Kidney capillary endothelial cell (primary cell): ENCODE data around the gene BHLHE23.
"Not testable (repeated sequence)": the region's sequence is repeated elsewhere in the genome, so short reads cannot be mapped to it uniquely, and the experiment has no call there.

Experiments
- DNase-seq: peaks from one replicate; pipeline ENCODE4 v3.0.0-alpha.2; 2018; ENCODE audit warnings: low spot score

Gene BHLHE23

DNA sequence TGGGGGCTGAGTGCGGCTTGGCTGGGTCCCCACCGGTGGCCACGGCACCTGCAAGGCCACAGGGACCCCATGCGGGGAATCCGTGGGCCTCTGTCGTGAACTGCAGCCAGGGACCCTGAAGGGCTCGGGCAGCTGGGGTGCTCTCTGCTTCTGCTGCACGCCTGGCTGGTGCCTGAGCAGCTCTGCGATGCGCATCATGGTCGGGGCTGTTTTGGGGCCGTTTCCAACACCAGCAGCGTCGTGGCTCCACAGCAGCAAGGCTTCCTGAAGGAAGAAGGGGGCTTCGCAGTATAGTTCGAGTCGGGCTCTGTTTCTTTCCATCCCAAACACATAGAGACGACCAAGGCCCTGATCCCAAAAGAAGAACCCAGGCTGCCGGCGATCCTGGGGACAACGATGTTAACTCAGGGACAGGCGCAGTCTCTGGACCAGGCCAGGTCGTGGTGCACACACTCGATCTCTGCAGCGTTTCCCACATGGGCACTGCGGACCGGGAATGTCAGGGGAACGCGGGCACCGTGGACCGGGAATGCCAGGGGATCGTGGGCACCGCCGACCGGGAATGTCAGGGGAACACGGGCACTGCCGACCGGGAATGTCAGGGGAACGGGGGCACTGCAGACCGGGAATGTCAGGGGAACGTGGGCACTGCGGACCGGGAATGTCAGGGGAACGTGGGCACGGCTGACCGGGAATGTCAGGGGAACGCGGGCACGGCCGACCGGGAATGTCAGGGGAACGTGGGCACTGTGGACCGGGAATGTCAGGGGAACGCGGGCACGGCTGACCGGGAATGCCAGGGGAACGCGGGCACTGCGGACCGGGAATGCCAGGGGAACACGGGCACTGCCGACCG lies 36.8 kb upstream of the BHLHE23 start:
- no peak for DNase-seq

DNA sequence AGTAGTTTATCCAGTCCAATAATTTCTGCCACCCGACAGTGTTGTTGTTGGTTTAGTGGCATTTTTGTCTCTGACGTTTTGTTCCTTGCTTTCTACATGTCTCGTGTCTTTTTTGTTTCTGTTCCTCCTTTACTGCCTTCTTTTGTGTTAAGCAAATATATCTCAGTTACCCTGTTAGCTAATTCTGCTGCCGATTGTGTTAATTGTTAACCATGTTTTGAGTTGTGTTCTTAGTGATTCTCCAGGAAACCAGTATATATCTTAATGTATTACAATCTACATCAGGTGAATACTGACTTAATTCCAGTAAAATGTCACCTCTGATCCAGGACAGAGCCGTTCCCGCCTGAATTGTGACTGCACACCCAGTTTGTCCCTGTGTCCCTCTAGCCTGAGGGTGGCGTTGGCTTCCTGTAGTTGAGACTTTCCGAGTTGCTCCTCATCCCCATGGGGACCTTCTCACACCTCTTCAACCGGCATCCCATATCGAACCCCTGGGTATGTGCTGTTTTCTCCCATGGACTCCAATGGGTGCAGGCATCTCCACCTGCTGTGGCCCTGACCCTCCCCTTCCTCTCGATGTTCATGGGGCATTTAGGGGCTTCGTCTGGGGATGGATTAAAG lies 35.8 kb upstream of the BHLHE23 start:
- DNase-seq: no peak

DNA sequence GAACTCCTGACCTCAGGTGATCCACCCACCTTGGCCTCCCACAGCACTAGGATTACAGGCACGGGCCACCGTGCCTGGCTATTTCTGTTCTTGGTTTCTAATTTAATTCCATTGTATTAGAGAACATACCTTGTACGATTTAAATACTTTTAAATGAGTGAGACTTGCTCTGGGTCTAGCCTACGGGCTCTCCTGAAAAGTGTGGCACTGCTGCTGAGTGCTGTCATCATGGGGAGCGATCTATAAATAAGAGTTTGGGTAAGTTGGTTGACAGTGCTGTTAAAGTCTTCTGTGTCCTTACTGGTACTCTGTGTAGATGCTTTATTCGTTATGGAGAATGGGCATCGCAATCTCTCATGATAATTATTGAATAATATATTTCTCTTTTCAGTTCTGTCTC lies 35.0 kb upstream of the BHLHE23 start:
- no peak for DNase-seq

DNA sequence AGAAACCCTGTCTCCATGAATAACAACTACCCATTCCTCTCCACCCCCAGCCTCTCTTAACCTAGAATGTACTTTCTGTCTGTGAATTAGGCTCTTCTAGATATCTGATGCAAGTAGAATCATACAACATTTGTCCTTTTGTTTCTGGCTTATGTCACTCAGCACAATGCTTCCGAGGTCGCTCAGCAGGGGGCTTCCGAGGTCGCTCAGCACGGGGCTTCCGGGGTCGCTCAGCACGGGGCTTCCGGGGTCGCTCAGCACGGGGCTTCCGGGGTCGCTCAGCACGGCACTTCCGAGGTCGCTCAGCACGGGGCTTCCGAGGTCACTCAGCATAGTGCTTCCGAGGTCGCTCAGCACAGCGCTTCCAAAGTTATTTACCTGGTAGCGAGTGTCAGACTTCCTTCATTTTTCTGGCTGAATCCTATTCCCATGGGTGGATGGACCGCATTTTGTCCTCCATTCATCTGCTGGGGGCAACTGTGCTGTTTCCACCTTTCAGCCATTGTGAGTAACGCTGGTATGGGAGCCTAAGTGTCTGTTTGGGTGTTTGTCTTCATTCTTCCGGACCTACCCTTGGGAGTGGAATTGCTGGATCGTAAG lies 31.0 kb upstream of the BHLHE23 start:
- DNase-seq: no peak

DNA sequence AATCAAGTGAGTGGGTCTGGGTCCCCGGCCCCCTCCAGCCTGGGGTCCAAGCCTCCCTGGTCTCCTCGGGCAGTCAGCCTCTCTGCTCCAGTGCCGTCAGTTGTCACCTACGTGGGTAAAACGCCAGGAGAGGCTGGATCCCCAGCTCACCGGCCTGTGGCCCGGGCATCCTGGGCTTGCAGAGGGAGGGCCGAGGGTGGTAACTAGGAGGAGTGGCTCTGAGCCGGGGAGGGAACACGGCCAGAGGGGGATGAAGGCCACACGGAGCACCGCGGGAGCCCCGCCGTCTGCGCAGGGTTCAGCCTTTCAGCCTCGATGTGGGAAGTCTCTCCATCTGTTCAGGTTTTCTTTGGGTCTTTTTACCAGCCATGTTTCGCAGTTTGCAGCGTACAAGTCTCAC lies 29.5 kb upstream of the BHLHE23 start:
- DNase-seq: no peak

DNA sequence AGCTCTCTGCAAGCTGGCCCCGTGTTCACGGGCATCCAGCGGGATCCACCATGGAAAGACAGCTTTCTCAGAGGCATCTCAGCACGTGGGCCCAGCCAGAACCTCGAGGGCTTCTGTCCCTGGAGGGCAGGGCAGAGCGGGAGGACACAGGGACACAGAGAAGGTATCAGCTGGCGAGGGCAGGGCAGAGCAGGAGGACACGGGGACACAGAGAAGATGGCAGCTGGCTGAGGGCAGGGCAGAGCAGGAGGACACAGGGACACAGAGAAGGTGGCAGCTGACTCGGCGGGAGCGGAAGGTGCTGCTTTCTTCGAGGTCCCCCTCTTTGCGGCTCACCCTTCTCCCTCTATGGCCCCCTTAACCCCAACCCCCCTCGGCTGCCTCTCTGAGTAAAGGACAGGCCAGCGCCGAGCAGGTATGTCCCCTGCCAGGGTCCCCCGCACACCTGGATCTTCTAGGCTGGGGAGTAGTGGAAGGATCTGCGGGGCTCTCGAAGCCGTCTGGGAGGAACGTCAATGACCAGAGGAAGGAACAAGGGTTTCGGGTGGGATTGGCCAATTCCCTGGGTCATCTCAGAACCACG lies 28.9 kb upstream of the BHLHE23 start:
- DNase-seq: no peak

DNA sequence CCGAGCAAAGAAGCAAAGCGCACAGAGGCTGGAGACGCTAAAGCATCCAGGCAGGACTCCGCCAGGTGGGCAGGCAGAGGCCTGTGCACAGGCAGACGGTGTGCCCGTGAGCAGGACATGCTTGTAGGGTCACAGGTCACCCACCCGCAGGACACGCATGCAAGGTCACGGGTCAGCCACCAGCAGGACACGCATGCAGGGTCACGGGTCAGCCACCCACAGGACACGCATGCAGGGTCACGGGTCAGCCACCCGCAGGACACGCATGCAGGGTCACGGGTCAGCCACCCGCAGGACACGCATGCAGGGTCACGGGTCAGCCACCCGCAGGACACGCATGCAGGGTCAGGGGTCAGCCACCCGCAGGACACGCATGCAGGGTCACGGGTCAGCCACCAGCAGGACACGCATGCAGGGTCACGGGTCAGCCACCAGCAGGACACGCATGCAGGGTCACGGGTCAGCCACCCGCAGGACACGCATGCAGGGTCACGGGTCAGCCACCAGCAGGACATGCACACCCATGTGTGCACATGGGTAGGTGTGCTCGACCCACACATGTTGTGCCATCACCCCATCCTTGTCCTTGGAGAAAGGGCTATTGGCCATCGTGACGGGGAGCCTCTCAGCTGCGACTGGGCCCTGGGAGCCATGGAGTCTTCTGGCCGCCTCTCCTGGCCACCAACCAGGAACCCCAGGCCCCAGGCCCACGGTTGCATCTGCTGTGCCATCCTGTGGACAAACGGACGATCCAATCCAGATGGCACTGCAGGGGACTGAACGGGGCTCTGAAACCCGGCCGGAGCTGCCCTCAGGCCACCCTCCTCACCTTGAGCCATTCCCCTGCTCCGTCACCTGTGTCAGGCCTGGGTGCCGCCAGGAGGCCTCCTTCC lies 28.2 kb upstream of the BHLHE23 start:
- not testable (repeated sequence) for DNase-seq

DNA sequence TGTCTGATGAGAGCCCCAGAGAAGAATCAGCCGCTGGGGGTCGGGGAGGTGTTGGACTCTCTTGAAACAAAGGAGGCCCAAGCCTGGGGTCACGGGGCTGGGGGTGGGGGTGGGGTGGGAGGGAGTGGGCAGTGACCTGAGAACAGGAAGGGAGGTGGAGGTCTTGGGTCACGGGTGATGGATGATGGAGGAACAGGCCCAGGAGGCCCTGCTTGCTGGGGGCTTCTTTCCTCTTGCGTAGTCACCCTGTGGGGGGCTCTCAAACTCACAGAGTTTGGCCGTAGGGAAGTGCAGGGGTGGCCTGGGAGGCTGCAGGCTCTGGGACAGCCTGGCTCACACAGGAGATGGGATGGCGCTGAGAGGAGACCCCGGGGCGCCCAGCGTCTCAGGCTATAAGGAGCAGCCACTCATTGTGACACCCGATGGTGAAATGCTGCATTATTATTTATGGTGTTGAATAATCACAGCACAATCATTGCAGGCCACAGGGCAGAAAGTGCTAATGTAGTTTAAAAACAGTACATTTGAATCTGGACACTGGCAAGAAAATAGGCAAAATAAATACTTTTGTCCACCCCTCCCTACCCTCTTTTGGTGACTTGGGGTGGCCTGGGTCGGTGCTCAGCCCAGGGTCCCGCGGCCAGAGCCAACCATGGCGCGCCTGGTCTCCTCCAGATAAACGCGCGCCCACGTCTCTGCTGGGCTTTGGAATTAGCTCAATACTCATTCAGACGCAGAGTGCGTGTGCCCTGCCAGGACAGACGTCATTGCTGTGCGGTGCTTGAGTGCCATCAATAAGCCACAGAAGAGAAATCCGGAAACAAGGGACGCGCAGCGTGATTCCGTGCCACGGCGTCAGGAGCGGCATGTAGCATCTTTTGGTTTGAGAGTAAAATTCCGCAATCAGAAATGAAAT lies 27.3 kb upstream of the BHLHE23 start:
- no peak for DNase-seq

DNA sequence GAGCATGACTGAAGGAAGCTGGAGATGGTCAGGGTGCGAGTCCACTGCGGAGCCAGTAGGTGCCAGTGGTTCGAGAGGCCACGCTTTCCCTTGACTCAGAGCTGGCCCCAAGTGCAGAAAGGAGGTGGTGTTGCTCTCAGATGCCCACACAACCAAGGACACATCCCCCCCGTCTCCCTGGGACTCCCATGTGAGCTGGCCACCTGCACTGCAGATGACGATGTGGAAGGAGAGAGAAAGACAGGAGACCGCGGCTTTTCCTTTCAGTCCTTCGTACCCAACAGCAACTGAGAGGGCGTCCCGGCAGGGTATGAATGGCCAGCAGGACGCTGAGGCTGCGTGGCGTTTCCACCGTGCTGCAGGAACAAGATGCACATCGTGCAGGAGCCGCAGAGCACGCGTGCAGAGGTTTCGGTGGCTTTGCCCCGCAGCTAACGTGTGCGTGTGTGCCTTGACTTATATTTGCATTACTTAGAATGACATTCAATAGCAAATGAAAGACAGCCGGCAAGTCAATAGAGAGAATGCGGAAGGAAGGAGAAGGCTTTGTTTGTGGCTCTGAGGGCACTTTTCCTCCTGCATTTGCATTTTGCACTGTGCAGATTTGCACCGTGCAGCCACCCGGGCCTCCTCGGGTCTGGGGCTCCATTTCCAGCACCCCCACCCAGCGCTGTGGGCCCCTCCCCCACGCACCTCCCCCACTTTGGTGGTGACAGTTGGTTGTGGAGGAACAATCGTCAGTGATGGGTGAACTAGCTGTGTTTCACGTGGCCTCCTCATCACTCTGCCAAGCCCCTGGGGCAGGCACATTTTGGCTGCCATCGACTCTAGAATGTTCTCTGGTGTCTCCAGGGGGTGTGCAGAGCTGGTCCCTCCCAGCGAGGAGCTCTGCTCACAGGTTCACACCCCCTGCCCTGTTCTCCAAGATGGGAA lies 26.4 kb upstream of the BHLHE23 start:
- no peak for DNase-seq

DNA sequence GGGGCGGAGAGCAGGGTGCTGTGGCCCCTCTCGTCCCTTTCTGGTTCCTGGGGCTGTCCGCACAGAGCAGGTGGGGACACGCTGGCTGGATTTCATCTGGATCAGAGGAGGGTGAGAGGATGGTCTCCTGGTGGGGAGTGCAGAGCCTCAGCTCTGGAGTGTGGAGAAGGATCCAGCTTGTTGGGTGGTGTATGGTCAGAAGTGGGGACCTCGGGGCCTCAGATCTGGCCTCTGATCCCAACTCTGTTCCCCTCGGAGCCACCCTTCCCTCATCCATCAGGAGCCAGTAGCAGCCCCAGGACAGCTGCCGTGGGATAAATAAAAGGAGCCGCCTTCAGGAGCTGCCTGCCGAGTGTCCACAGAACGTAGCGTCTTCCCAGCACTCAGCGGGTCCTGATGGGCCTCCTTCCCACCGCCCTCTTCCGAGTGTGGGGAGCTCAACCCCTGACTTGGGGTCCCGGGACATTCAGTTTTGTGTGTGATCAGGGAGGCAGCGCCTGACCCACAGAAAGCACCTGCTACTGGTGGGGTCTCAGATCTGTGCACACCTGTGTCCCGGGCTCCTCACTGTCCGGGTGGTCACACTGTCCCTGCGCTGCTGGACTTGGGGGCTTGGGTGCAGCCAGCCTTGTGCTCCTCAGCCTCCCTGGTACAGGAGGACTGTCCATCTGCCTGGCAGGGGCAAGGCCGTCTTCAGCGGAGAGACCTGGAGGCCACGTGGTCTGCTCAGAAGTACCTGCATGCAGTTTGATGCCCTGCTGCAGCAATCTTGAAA lies 25.4 kb upstream of the BHLHE23 start:
- no peak for DNase-seq

DNA sequence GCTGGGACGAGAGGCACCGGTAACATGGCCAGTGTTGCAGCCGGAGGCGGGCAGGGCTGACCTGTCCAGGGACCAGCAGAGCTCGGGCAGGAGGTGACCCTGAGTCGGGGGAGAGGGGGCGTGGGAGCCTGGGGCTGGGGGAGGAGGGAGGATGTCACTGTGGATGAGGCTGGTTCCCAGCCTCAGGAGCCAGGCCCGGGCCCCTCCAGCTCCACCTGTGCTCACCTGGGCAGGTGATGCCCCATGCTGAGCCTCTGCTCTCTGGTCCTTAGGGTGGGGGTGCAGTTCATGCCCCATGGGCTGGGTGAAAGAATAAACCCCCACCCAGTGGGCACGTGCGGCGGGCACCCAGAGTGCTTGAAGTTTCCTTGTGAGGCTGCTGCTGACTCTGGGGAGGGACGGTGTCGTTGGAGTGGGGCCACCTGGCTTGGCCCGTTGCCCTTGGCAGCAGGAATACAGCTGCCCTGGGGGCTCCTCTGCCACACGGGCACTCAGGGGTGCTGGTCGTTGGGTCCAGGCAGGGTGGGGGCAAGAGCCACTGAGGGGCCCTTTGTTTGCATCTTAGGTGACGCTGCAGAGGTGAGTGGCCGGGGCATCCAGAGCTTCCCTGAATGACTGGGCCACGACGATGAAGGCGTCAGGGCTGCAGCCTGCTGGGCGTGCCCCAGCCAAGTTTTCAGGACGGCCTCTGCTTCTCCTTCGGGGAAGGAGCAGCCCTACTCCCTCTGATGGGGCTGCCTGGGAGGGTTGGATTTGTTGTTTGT lies 24.7 kb upstream of the BHLHE23 start:
- no peak for DNase-seq

DNA sequence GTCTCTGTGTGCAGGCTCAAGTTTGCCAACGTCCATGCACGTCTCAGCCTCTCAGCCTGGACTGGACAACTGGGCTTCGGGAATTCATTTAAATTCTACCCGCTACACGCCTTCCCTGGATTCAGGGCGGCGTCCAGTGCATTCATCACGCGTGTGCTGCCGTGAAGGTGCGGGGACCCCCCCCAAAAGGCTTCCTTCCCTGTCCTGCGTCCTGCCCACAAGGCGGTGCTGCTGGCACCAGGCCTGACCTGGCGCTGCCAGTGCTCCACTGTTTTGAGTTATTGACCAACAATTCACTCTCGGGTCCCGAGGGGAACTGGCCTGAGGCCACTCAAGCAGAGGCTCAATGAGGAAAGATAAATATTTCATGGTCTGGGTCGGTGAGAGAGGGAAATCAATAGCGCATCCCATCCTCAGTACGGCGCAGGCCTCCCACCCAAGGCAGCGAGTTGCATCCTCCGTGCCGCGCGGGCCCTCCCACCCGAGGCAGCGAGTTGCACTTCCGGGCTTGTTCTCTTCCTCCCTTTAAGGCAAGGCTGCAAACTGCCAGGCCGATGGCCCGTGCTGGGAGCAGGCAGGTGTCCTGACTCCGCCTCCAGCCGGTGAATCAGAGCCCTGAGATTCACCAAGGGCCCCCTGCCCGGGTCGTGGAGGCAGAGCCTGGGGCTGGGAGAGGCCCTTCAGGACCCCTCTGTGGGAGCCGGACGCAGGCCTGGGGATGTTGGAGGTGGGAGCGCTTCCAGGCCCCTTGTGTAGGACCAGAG lies 22.8 kb upstream of the BHLHE23 start:
- no peak for DNase-seq

DNA sequence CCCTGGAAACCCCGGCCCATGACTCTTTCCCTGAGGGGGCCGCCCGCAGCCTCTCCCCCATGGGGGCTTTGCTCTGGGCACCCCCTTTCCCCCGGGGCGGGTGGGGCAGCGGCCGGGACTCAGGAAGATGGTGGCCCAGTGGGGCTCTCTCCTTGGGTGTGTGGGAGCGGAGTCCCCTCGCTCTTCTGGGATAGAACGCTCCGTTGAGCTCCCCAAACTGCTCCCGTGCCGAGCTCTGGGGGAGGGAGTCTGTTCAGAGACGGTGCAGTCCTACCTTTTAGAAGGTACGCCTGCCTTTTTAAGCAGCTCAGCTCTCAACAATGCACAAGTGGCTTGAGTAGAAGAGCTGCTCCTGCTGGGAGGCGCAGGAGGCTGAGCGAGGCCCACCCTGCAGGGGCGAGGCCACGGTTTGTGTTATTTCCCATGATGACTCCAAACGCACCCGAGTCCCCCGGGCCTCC lies 21.7 kb upstream of the BHLHE23 start:
- DNase-seq: no peak

DNA sequence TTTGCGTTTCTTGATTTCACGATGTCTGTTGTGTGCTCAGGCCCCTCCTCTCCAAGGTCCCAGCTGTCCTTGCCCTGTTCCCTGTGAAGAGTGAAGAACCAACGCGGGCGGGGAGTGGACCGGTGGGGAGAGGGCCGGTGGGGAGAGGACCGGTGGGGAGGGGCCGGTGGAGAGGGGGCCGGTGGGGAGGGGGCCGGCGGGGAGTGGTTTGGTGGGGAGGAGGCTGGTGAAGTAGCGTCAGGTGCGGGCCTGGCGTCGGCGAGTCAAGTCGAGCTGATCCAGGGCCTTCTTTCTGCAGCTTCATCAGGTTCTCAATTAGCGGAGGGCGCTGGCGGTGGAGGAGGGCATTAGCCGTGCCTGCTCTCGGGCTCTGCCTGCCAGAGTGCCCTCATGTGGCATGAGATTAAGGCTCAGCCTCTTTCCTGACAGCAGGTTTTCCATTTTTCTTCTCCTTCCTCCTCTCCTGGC lies 21.2 kb upstream of the BHLHE23 start:
- DNase-seq: no peak

DNA sequence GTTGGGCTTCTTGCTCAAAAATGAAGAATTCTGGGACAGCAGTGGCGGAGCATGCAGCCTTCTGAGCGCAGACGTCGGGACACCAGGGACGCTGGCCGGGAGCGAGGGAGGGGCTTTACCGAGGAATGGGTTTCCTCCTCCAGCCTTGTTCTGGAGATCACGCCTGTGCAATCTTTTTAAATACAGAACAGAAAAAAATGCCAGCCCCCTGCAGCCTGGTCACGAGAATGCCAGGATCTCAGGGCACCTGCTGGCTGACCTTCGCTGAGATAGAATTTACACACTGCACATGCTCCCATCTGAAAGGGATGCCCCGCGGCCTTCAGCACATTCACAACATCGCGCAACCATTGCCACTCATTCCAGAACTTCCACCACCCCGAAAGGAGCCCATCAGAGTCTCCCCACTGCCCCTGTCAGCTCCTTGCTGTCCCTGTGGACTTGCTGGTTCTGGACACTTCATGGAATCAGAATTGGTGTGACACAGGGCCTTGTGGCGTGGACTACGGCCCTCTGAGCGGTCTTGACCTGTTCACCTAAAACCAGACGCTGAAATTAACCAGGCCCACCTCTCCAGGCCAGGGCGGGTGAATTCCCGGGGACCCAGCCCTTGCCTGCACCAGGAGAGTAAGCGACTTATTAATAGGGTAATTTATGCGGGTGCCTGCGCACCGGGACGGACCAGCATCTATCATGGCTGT lies 20.6 kb upstream of the BHLHE23 start:
- no peak for DNase-seq

DNA sequence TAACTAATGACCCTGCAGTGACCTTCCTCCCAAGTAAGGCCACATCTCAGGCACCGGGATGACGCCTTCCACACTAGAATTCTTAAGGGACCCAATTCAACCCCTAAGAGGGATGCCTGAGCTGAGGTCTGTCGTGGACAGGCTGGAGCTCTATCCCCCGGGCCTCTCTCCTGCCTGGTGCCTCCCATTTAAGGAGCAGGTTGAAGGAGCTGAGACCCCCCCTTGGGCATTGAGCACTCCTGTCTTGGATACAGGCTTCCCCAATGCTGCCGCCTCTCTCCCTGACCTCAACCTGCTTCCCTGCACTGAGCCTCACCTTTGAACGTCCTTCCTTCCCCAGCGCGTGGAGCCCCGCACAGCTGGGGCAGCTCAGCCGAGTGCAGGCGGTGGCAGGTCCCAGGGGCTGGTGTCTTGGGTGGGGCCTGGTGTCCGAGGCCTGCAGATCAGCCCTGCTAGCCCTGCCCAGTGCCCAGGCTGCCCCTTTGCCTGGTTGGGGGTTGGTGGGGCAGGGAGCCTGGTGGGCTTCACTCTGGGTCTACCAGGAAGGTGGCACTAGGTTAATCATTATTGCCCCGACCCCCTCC lies 19.9 kb upstream of the BHLHE23 start:
- no peak for DNase-seq
